SK-N-DZ (cell line): Measurements from ENCODE around the gene TMEM116.
"Not testable (repeated sequence)": the region's sequence is repeated elsewhere in the genome, so short reads cannot be mapped to it uniquely, and the experiment has no call there.

Source experiments
- DNase-seq: peaks from one replicate; pipeline ENCODE4 v3.0.0-alpha.2; 2015; ENCODE audit warnings: low spot score

The TMEM116 gene

GRCh38 chr12:112010415-112011344 lies 2.3 kb downstream of the TMEM116 start:
- no peak for DNase-seq

- not testable (repeated sequence) for DNase-seq
Measured at GRCh38 chr12:112009596-112009995, 3.4 kb downstream of the TMEM116 start.

GRCh38 chr12:112008918-112009317 lies 4.0 kb downstream of the TMEM116 start:
- DNase-seq, result no peak

GRCh38 chr12:112007945-112008344 lies 5.0 kb downstream of the TMEM116 start:
- DNase-seq, result no peak

GRCh38 chr12:112005419-112006395 lies 7.3 kb downstream of the TMEM116 start:
- no peak for DNase-seq

- DNase-seq, result no peak
Measured at GRCh38 chr12:112004041-112004440, 8.9 kb downstream of the TMEM116 start.

GRCh38 chr12:112001576-112001975 lies 11.4 kb downstream of the TMEM116 start:
- no peak for DNase-seq

- DNase-seq, result no peak
Measured at GRCh38 chr12:112000820-112001219, 12.1 kb downstream of the TMEM116 start.

- not testable (repeated sequence) for DNase-seq
Measured at GRCh38 chr12:111999129-111999528, 13.8 kb downstream of the TMEM116 start.

- DNase-seq, result no peak
Measured at GRCh38 chr12:111998015-111998414, 14.9 kb downstream of the TMEM116 start.

- no peak for DNase-seq
Measured at GRCh38 chr12:111997300-111997699, 15.7 kb downstream of the TMEM116 start.

GRCh38 chr12:111995782-111996480 lies 17.0 kb downstream of the TMEM116 start:
- DNase-seq, result no peak

- not testable (repeated sequence) for DNase-seq
Measured at GRCh38 chr12:111994211-111995111, 18.5 kb downstream of the TMEM116 start.

- no peak for DNase-seq
Measured at GRCh38 chr12:111993292-111994150, 19.4 kb downstream of the TMEM116 start.

GRCh38 chr12:111992464-111992863 lies 20.5 kb downstream of the TMEM116 start:
- DNase-seq, result no peak

- no peak for DNase-seq
Measured at GRCh38 chr12:111991946-111992345, 21.0 kb downstream of the TMEM116 start.

- DNase-seq, result no peak
Measured at GRCh38 chr12:111991535-111991934, 21.4 kb downstream of the TMEM116 start.

- DNase-seq, result no peak
Measured at GRCh38 chr12:111984820-111985219, 28.1 kb downstream of the TMEM116 start.

GRCh38 chr12:111981987-111982386 lies 31.0 kb downstream of the TMEM116 start:
- DNase-seq, result no peak
